Neural cell (in vitro differentiated cells): ENCODE data around the gene PEAR1.

Experiments
- EZH2 ChIP-seq: fragments of 200-600, 300-800 bp; shearing (Covaris generic), sonication (generic); IDR thresholded peaks from 2 replicates; pipeline ENCODE4 v1.6.1; 2014; ENCODE audit warnings: antibody characterized with exemption, low read length, borderline replicate concordance, mild to moderate bottlenecking; ENCODE audit not compliant: insufficient read depth, poor library complexity, severe bottlenecking
- POLR2AphosphoS5 ChIP-seq: IDR thresholded peaks from 2 replicates; pipeline ENCODE4 v1.6.1; 2012
- RAD21 ChIP-seq: fragments of 450-650 bp; conservative IDR thresholded peaks from 2 replicates; pipeline ENCODE4 v1.6.1; 2014; ENCODE audit warnings: antibody characterized with exemption, mild to moderate bottlenecking, moderate library complexity
- TF ChIP-seq, protein P1 (sequence below): IDR thresholded peaks from 2 replicates; pipeline ENCODE4 v1.6.1; 2012; ENCODE audit warnings: borderline replicate concordance

DNA sequence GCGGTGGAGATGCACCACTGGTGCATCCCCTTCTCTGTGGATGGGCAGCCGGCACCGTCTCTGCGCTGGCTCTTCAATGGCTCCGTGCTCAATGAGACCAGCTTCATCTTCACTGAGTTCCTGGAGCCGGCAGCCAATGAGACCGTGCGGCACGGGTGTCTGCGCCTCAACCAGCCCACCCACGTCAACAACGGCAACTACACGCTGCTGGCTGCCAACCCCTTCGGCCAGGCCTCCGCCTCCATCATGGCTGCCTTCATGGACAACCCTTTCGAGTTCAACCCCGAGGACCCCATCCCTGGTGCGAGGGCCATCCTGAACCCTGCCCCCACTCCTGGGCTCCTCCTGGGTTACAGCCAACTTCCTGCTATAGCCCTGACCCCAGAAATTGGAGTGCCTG lies 19.9 kb upstream of the PEAR1 start:
- TF ChIP-seq EZH2 (no peak), RAD21 (no peak), POLR2AphosphoS5 (no peak)
- TF ChIP-seq, protein P1, sequence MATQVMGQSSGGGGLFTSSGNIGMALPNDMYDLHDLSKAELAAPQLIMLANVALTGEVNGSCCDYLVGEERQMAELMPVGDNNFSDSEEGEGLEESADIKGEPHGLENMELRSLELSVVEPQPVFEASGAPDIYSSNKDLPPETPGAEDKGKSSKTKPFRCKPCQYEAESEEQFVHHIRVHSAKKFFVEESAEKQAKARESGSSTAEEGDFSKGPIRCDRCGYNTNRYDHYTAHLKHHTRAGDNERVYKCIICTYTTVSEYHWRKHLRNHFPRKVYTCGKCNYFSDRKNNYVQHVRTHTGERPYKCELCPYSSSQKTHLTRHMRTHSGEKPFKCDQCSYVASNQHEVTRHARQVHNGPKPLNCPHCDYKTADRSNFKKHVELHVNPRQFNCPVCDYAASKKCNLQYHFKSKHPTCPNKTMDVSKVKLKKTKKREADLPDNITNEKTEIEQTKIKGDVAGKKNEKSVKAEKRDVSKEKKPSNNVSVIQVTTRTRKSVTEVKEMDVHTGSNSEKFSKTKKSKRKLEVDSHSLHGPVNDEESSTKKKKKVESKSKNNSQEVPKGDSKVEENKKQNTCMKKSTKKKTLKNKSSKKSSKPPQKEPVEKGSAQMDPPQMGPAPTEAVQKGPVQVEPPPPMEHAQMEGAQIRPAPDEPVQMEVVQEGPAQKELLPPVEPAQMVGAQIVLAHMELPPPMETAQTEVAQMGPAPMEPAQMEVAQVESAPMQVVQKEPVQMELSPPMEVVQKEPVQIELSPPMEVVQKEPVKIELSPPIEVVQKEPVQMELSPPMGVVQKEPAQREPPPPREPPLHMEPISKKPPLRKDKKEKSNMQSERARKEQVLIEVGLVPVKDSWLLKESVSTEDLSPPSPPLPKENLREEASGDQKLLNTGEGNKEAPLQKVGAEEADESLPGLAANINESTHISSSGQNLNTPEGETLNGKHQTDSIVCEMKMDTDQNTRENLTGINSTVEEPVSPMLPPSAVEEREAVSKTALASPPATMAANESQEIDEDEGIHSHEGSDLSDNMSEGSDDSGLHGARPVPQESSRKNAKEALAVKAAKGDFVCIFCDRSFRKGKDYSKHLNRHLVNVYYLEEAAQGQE, result no peak
